Cardiac septum (tissue), 1 donor: ENCODE measurements around the gene TXNDC11. TPM values are rescaled to one million over a fixed set of nuclear protein-coding genes. Genes with fewer than 3 reads are reported as not detected.

Source experiments
- DNase-seq: peaks from one replicate; pipeline ENCODE4 v3.0.0-alpha.2; 2020; ENCODE audit warnings: low spot score
- intact Hi-C: fragments of 100-400 bp; cut with DNase I; formaldehyde crosslinking; loops from one replicate; pipeline ENCODE4 v1.14.0; 2022
- total RNA-seq: library from RNA; stranded (reverse); fragmentation: NEBNext Ultra II Directional; extraction: Animal tissue kit (Norgen Biotek cat#: 25700); gene quantifications from one replicate; pipeline ENCODE4 v1.2.1, GENCODE V29; 2021
- donor health status: DM: no; HTN: no; CAD: no.

TXNDC11 gene
- total RNA-seq, 1 donor from 2014 or later: 27.0 TPM

GRCh38 chr16:11679941-11680911 lies 62.4 kb downstream of the TXNDC11 start:
- DNase-seq: no peak
- intact Hi-C loops: no loop called here

- DNase-seq: no peak
- intact Hi-C loops: no loop called here
Measured at GRCh38 chr16:11679250-11679649, 63.4 kb downstream of the TXNDC11 start.

GRCh38 chr16:11677959-11678881 lies 64.4 kb downstream of the TXNDC11 start:
- intact Hi-C loops: no loop called here

GRCh38 chr16:11677451-11677951 lies 65.2 kb downstream of the TXNDC11 start:
- intact Hi-C loops: no loop called here

More at GRCh38 chr16:11677959-11678881, 64.4 kb downstream of the TXNDC11 start:
- no peak for DNase-seq

GRCh38 chr16:11676799-11677198 lies 65.9 kb downstream of the TXNDC11 start:
- no peak for DNase-seq
- intact Hi-C loops: no loop called here

More at GRCh38 chr16:11677451-11677951, 65.2 kb downstream of the TXNDC11 start:
- no peak for DNase-seq

- no peak for DNase-seq
- intact Hi-C loops: no loop called here
Measured at GRCh38 chr16:11675561-11676511, 66.8 kb downstream of the TXNDC11 start.

GRCh38 chr16:11674818-11675560 lies 67.7 kb downstream of the TXNDC11 start:
- intact Hi-C loops: no loop called here
- DNase-seq: no peak

- no peak for DNase-seq
- intact Hi-C loops: no loop called here
Measured at GRCh38 chr16:11674001-11674817, 68.4 kb downstream of the TXNDC11 start.

- DNase-seq: no peak
- intact Hi-C loops: no loop called here
Measured at GRCh38 chr16:11673091-11674000, 69.3 kb downstream of the TXNDC11 start.

- no peak for DNase-seq
- intact Hi-C loops: no loop called here
Measured at GRCh38 chr16:11672206-11673090, 70.2 kb downstream of the TXNDC11 start.

GRCh38 chr16:11671676-11672075 lies 71.0 kb downstream of the TXNDC11 start:
- no peak for DNase-seq
- intact Hi-C loops: no loop called here

GRCh38 chr16:11671271-11671670 lies 71.4 kb downstream of the TXNDC11 start:
- intact Hi-C loops: no loop called here
- no peak for DNase-seq

- DNase-seq: no peak
- intact Hi-C loops: no loop called here
Measured at GRCh38 chr16:11670171-11671131, 72.2 kb downstream of the TXNDC11 start.
